OCI-LY1 (cell line): ENCODE measurements around the gene ARHGEF28.

Experiments used
- EZH2 ChIP-seq: fragments of 200-600 bp; sonication (generic), shearing (Covaris generic); IDR thresholded peaks from 2 replicates; pipeline ENCODE4 v1.8.0; 2017; ENCODE audit warnings: borderline replicate concordance, mixed run types, mild to moderate bottlenecking, antibody characterized with exemption, low read length, moderate library complexity, mixed read lengths
- TF ChIP-seq, protein P1 (sequence below): fragments of 200-600 bp; sonication (generic), shearing (Covaris generic); IDR thresholded peaks from 2 replicates; pipeline ENCODE4 v1.5.1; 2017; ENCODE audit warnings: mild to moderate bottlenecking, antibody characterized with exemption, low read length, moderate library complexity, mixed read lengths

DNA sequence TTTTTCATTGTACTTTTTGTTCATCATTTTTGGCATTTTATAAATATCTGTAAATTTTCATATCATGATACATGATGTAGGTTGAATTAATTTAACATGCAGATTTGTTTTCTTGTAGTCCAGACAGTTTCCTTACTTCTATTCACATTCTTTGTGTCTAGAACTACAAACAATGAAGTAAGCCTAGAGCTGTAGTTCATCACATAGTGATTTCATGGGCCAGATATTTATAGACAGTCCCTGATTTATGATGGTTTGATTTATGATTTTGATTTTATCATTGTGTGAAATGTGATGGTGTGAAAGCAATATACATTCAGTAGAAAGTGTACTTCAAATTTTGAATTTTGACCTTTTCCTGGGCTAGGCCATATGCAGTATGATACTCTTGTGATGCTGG, 139.0 kb downstream of the ARHGEF28 start:
- TF ChIP-seq, protein P1, sequence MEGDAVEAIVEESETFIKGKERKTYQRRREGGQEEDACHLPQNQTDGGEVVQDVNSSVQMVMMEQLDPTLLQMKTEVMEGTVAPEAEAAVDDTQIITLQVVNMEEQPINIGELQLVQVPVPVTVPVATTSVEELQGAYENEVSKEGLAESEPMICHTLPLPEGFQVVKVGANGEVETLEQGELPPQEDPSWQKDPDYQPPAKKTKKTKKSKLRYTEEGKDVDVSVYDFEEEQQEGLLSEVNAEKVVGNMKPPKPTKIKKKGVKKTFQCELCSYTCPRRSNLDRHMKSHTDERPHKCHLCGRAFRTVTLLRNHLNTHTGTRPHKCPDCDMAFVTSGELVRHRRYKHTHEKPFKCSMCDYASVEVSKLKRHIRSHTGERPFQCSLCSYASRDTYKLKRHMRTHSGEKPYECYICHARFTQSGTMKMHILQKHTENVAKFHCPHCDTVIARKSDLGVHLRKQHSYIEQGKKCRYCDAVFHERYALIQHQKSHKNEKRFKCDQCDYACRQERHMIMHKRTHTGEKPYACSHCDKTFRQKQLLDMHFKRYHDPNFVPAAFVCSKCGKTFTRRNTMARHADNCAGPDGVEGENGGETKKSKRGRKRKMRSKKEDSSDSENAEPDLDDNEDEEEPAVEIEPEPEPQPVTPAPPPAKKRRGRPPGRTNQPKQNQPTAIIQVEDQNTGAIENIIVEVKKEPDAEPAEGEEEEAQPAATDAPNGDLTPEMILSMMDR, result no peak
- TF ChIP-seq EZH2, result no peak
